M059J (cell line): ENCODE data around the gene CRTAC1. TPM values are rescaled to one million over a fixed set of nuclear protein-coding genes. Genes with fewer than 3 reads are reported as not detected.

ENCODE experiments used
- DNase-seq: peaks from one replicate; pipeline ENCODE4 v3.0.0-alpha.2; 2012; ENCODE audit warnings: low read depth
- total RNA-seq: library from RNA; depleted of rRNA; stranded (reverse); fragments of >200 nt; shearing (Covaris generic); gene quantifications from 2 replicates; pipeline ENCODE4 v1.2.3, GENCODE V29; 2014

The CRTAC1 gene
- total RNA-seq, 1 experiment from 2014 or later = not detected

DNA sequence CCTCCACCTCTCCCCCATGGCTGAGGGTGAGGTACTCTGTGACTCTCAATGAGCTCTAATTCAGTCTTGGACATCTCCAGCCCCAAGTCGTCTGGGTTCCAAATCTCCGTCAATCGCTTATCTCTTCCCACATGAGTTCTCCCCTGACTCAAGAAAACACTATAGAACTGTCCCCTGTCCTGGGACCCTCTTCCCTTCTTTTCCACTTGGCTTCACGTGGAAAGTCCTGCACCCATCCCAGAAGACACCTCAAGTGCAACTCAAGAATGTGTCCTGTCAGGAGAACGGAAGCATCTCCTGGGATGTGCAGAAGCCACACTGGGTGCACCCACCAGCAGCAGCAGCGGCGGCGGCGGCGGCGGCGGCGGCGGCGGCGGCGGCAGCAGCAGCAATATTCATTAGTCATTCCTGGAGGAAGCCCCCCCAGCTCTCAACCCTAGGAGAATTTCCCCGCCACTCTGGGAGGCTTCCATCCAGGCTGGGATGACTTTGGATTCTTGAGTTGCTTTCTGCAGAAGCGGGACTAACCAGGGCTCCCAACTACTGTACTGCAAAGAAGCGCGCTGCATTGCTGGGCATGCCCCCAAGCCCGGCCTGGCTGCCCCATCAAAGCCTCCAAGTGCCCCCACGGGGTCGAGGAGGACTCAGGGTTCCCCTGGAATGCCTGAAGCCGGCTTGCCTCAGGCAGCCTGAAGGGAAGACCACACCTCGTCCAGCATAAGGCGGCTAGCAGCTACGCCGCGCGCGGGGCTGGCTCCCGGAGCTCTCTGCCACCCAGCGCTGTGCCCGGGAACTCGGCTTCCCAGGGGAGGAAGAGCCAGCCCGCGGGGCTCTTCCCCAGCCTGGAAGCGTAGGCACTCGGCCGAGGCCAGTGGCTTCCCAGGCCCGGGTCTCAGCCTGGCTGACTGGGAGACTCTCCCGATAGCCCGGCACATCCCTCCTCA, 1.0 kb downstream of the CRTAC1 start:
- no peak for DNase-seq

DNA sequence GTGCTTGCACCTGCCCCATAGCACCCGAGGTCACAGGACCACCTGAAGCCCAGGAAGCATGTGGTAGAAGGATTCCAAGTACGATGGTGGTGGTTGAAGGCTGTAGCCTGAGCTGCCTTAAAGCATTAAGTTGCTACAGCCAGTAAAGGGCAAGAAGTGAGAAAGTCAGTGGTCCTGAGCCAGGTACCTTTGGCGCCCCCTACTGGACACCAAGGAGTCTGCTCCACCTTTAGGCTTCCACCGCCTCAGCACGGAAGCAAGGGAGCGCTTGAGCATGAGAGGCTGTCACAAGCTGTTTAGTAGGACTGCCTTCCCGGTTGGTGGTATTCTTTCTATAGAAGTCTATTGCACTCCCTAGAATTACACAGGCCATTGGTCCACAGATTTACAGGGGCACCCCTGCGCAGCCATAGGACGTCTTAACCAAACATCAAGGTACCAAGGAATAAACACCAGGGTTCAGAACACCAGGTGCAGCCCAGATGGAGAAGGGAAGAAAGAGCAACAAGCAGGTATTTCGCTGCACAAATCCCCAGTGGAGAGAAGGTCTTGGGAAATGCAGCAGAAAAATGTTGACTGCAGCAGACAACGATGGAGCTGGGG, 2.2 kb downstream of the CRTAC1 start:
- DNase-seq = peak; percentile 25

- no peak for DNase-seq
Measured at GRCh38 chr10:98023024-98023423, 7.4 kb downstream of the CRTAC1 start.

GRCh38 chr10:98020784-98021183, 9.6 kb downstream of the CRTAC1 start:
- DNase-seq = no peak

DNA sequence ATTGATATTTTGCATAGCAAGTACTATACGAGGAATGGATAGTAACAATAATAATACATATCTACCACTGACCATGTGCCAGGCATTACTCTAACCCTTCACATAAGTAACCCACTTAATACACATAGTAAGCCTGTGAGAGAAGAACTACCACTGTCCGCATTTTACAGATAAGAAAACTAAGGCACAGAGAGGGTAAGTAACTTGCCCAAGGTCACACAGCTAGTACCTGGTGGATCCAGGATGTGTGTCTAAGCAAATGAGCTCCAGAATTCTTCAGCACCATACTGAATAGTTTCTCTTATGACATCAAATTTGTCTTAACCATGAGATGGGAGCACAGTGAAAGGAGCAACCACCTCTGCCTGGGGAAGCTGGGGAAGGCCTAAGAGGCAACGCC, 10.2 kb downstream of the CRTAC1 start:
- no peak for DNase-seq

DNA sequence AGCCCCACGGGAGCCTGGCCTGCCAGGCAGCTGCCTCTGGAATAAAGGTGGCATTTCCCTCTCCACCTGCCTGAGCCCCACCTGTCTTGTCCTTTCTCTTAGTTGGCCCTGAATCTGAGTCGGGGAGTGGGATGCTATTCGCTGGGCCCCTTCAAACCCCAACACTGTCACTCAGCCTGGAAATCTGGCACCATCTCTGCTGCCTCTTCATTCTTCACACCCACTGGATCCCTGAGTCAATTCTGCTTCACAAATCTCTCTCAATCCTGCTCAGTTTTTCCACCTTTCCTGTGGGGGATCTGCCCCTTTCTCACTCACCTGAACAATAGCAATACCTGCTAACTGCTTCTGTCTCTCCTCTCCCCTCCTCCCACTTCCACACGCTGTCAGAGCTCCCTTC, 10.6 kb downstream of the CRTAC1 start:
- no peak for DNase-seq

DNA sequence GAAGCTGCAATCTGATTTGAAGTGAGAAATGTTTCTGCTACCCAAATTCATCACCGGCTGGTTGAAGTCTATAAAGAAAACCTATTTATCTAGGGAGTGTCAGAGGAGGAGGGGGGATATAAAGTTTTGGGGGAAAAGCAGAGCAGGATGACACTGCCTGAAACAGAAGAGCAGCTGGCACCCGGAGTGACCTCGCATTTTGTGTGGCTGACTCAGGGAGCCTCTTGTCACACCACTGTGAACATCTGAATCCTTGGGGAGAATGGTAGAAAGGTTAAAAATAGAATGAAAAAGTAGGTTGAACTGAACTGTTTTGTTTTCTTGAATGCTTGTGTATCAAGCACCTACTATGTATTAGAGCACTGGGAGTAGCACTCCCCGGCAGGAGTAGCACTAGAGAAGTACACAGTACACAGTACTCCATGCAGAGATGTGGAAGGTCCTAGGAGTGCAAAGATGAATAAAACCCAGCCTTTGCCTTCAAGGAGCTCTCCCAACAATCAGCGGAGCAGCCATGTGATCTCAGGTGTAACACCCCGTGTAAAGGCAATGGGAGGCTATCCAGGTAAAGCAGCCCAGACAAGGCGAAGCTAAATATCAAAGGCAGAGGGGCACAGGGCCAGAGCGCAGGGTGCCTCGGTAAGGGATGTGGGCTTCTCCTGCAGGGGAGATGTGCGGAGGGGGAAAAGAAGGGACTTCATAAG, 13.5 kb downstream of the CRTAC1 start:
- no peak for DNase-seq

DNA sequence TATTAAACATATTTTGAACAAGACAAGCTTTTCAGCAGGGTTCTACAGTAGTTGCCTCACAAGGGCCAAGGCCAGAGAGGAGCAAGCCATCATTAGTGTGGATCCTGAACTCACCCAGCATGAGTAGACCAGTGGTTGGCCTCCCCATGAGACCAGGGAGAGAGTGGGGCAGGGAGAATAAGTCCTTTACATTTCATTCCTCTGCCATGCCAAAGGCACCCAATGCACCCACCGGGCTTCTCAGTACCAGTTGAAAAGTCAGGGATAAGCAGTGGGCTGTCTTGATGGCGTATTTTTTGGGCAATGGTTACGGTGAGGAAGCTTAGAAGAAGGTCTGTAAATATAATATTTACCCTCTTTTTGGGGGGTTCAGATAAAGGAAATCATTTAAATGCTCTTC, 16.6 kb downstream of the CRTAC1 start:
- DNase-seq = no peak

DNA sequence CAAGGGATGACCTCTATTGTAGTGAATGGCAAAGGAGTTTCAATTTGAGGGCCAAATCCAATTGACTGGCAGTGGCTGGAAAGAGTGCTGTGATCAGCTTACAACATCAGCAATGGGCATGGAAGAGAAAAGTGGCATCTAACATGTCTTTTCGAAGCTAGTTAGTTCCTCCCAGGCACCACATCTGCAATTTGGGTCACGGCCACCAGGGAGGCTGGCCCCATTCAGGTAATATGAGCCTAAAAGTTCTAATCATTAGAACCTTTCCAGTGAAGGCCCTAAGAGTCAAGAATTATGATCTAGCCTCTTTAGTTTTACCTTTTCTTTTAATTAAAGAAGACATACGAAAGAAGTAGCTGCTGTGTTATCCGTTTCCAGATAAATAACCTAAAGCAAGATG, 17.3 kb downstream of the CRTAC1 start:
- DNase-seq = no peak

GRCh38 chr10:98012644-98013043, 17.8 kb downstream of the CRTAC1 start:
- DNase-seq = no peak

GRCh38 chr10:98010939-98011685, 19.3 kb downstream of the CRTAC1 start:
- DNase-seq = no peak

DNA sequence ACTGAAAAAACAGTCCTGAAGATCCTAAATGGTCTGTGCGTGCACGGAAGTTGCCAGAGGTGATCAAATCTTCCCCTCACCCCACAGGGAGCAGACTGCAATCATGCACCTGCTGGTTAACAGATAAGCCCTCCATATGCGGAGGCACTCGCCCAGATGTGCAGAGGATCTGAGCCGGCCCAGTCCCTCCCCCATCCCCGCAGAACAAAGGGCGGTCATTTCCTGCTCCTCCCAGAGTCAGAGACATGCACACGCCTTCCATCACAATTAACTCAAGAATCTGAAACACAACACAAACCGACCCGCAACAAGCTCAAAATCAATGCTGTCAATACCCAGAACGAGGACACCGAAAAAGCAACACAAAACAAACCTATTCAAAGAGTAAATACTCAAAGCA, 24.2 kb downstream of the CRTAC1 start:
- no peak for DNase-seq

DNA sequence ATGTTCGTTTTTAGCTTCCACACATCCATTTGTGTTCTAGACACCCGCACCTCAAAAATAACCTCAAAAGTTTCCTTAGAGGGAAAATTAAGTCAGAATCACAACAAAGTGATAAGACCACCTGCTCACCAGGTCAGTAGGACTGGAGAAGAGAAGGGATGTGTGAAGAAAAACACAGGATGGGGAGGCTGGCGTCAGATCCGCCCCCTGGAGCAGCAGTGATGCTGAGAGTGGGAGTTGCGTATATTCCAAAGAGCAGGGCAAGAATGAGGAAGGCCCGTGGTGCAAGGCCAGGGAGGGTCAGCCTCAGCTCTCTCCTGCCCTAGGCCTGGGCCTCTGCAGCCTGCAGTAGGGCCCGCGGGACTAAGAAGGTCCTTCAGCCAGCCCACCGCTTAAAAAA, 28.7 kb downstream of the CRTAC1 start:
- DNase-seq = no peak

- DNase-seq = no peak
Measured at GRCh38 chr10:98000346-98000745, 30.1 kb downstream of the CRTAC1 start.

GRCh38 chr10:97999923-98000248, 30.5 kb downstream of the CRTAC1 start:
- DNase-seq = no peak

GRCh38 chr10:97999066-97999922, 31.1 kb downstream of the CRTAC1 start:
- peak; percentile 1 for DNase-seq

DNA sequence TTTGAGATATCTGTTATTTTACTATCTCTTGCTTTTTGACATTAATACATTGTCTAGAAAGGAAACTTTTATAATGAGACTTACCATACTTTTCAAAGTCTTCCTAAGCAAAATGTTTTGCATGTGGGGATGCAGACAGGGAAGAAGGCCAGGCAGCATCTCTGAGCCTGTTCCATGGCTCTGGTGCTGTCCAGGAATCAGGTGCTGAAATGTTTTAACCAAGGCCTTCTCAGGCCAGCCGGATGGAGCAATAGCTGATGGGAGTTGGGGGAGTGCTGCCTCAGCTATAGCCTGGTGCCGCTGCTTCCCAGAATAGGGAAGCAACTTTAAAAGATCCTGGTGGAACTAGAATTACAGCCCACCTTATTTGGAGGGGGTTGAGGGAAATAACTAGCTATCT, 38.5 kb downstream of the CRTAC1 start:
- peak; percentile 26 for DNase-seq

DNA sequence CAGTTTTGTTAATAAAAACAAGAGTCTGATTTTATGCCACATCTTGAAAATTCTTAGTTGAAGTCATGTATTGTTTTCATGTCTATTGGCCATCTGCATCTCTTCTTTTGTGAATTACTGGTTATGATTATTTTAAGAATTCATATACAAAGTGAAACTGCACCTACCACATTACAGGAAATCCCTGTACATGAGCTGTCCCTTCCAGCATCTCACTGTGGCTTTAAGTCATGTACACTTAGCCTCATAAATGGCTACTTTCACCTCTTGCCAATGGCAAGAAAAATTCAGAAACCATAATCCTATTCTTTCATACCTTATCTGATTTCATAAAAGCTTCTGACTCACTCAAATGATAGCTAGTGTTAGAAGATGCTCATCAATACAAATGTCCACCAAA, 48.6 kb downstream of the CRTAC1 start:
- no peak for DNase-seq

DNA sequence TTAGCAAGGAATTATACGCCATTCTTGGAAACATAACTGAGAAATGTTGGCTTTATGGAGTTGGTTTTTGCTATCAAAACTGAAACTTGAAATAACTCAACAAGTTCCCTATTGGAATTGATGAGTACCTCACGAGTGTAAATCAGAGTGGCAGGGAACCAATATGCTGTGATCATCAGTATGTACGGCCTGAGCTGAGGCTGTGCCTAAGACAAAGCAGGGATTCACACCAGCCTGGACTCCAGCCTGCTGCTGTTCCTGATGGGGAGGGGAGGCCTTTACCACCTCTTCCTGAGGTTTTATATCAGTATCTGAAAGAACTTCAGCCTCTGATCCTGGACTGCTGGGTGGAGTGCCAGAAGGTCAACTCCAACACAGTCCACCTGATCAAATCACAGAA, 52.7 kb downstream of the CRTAC1 start:
- no peak for DNase-seq

DNA sequence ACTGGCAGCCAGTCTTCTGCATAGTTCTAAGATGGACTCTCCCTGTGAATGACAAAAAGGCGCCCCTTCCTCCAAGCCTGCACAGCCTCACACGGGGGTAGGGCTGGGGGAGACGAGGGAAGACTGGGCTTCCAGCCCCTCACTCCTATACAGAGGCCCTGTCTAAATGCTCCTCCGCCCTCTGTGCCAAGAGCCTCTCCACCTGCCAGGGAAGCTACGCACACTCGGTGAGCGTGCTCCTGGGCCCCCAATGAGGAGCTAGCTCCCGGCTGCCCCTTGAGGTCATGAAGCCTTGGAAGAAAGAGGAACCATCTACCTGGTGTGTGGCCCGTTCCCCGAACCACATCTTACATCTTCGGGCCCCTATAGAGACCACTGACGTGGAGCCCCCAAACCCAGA, 54.8 kb downstream of the CRTAC1 start:
- no peak for DNase-seq
